HG02943 (cell line): ENCODE measurements around the gene ITGB4.
"Not testable (repeated sequence)": the region's sequence is repeated elsewhere in the genome, so short reads cannot be mapped to it uniquely, and the experiment has no call there.

Source experiments
- ATAC-seq: cut with Tn5 transposase; IDR thresholded peaks from one replicate; pipeline ENCODE4 v1.9.1; 2021; ENCODE audit warnings: mild to moderate bottlenecking, low read depth, moderate library complexity; ENCODE audit not compliant: unreplicated experiment

Gene ITGB4

GRCh38 chr17:75764711-75765421, 43.6 kb downstream of the ITGB4 start, which contains the start of gene GALK1:
GALK1 (minus strand) TSS chr17:75765192; CDS start chr17:75765136, 56 bp downstream.
- ATAC-seq = peak; percentile 57

GRCh38 chr17:75765981-75766380, 44.7 kb downstream of the ITGB4 start:
- ATAC-seq = no peak

- ATAC-seq = no peak
These were observed 46.6 kb downstream of the ITGB4 start for GRCh38 chr17:75767881-75768280.

GRCh38 chr17:75769536-75769935, 48.3 kb downstream of the ITGB4 start:
- no peak for ATAC-seq

- no peak for ATAC-seq
These were observed 50.3 kb downstream of the ITGB4 start for GRCh38 chr17:75771334-75772281.

GRCh38 chr17:75773121-75773807, 52.0 kb downstream of the ITGB4 start:
- no peak for ATAC-seq

GRCh38 chr17:75773808-75774470, 52.7 kb downstream of the ITGB4 start:
- no peak for ATAC-seq

- ATAC-seq = no peak
These were observed 53.3 kb downstream of the ITGB4 start for GRCh38 chr17:75774471-75774990.

GRCh38 chr17:75774991-75775668, 53.9 kb downstream of the ITGB4 start:
- no peak for ATAC-seq

GRCh38 chr17:75776386-75777295, 55.4 kb downstream of the ITGB4 start:
- no peak for ATAC-seq

- no peak for ATAC-seq
These were observed 56.1 kb downstream of the ITGB4 start for GRCh38 chr17:75777296-75777922.

- ATAC-seq = not testable (repeated sequence)
These were observed 57.0 kb downstream of the ITGB4 start for GRCh38 chr17:75778066-75778860.

GRCh38 chr17:75778861-75779249, 57.6 kb downstream of the ITGB4 start:
- ATAC-seq = peak; percentile 1

GRCh38 chr17:75779250-75779986, 58.2 kb downstream of the ITGB4 start:
- peak; percentile 60 for ATAC-seq

- ATAC-seq = no peak
These were observed 59.0 kb downstream of the ITGB4 start for GRCh38 chr17:75779987-75780889.
